ENCODE measurements around the gene ELOVL2.
"Not testable (repeated sequence)": the region's sequence is repeated elsewhere in the genome, so short reads cannot be mapped to it uniquely, and the experiment has no call there.

Gene ELOVL2

GRCh38 chr6:11021003-11021402 is 23.1 kb downstream of the ELOVL2 start:
- no peak for DNase-seq

GRCh38 chr6:11018225-11018624 is 25.9 kb downstream of the ELOVL2 start:
- no peak for DNase-seq

GRCh38 chr6:11017090-11017489 is 27.0 kb downstream of the ELOVL2 start:
- DNase-seq, result no peak

- no peak for DNase-seq
Observed at GRCh38 chr6:11016452-11016851, 27.7 kb downstream of the ELOVL2 start.

GRCh38 chr6:11015102-11015501 is 29.0 kb downstream of the ELOVL2 start:
- no peak for DNase-seq

GRCh38 chr6:11013721-11014070 is 30.4 kb downstream of the ELOVL2 start:
- no peak for DNase-seq

- DNase-seq, result no peak
Observed at GRCh38 chr6:11012976-11013720, 31.0 kb downstream of the ELOVL2 start.

- no peak for DNase-seq
Observed at GRCh38 chr6:11012295-11012754, 31.8 kb downstream of the ELOVL2 start.

- no peak for DNase-seq
Observed at GRCh38 chr6:11011787-11012234, 32.3 kb downstream of the ELOVL2 start.

GRCh38 chr6:11009353-11009752 is 34.8 kb downstream of the ELOVL2 start:
- DNase-seq, result no peak

- no peak for DNase-seq
Observed at GRCh38 chr6:11008821-11009220, 35.3 kb downstream of the ELOVL2 start.

- no peak for DNase-seq
Observed at GRCh38 chr6:11007715-11008608, 36.1 kb downstream of the ELOVL2 start.

- no peak for DNase-seq
Observed at GRCh38 chr6:11006061-11006460, 38.0 kb downstream of the ELOVL2 start.

- DNase-seq, result not testable (repeated sequence)
Observed at GRCh38 chr6:11003297-11003696, 40.8 kb downstream of the ELOVL2 start.

GRCh38 chr6:11002176-11002575 is 41.9 kb downstream of the ELOVL2 start:
- DNase-seq, result no peak

GRCh38 chr6:10999994-11000393 is 44.1 kb downstream of the ELOVL2 start:
- DNase-seq, result no peak

- DNase-seq, result no peak
Observed at GRCh38 chr6:10995114-10995707, 48.9 kb downstream of the ELOVL2 start.

GRCh38 chr6:10993896-10994295 is 50.2 kb downstream of the ELOVL2 start:
- no peak for DNase-seq

GRCh38 chr6:10991115-10991514 is 53.0 kb downstream of the ELOVL2 start:
- DNase-seq, result no peak

- no peak for DNase-seq
Observed at GRCh38 chr6:10989587-10989986, 54.5 kb downstream of the ELOVL2 start.

- not testable (repeated sequence) for DNase-seq
Observed at GRCh38 chr6:10984959-10985358, 59.1 kb downstream of the ELOVL2 start.

- DNase-seq, result no peak
Observed at GRCh38 chr6:10981409-10981808, 62.7 kb downstream of the ELOVL2 start.

- DNase-seq, result no peak
Observed at GRCh38 chr6:10979603-10980002, 64.5 kb downstream of the ELOVL2 start.
